Neural progenitor cell (in vitro differentiated cells): ENCODE data around the gene DDIT3. TPM values are rescaled to one million over a fixed set of nuclear protein-coding genes. Genes with fewer than 3 reads are reported as not detected.

Experiments
- DNase-seq: peaks from one replicate; pipeline ENCODE4 v3.0.0-alpha.2; 2016; ENCODE audit warnings: low spot score
- H2AFZ ChIP-seq: fragments of 200-600 bp; sonication (generic); replicated peaks from 2 replicates; pipeline ENCODE4 v1.6.1; 2016; ENCODE audit warnings: antibody characterized with exemption
- H3F3A ChIP-seq: fragments of 200-600 bp; sonication (generic); 2 replicates; pipeline ENCODE4 v1.6.1; 2016; ENCODE audit warnings: antibody characterized with exemption, low read depth
- H3K27ac ChIP-seq: fragments of 200-600 bp; sonication (generic); 2 replicates; pipeline ENCODE4 v1.5.1; 2016; ENCODE audit warnings: mild to moderate bottlenecking
- H3K27me3 ChIP-seq: fragments of 200-600 bp; sonication (generic); 2 replicates; pipeline ENCODE4 v1.6.1; 2016; ENCODE audit warnings: mild to moderate bottlenecking, moderate library complexity
- H3K36me3 ChIP-seq: fragments of 200-600 bp; sonication (generic); 2 replicates; pipeline ENCODE4 v1.5.1; 2016
- H3K4me1 ChIP-seq: fragments of 200-600 bp; sonication (generic); 2 replicates; pipeline ENCODE4 v1.6.1; 2016; ENCODE audit warnings: mixed run types
- H3K4me2 ChIP-seq: fragments of 200-600 bp; sonication (generic); 2 replicates; pipeline ENCODE4 v1.6.1; 2016
- H3K4me3 ChIP-seq: fragments of 200-600 bp; sonication (generic); 2 replicates; pipeline ENCODE4 v1.5.1; 2016
- H3K79me2 ChIP-seq: fragments of 200-600 bp; sonication (generic); 2 replicates; pipeline ENCODE4 v1.6.1; 2016; ENCODE audit warnings: low read depth
- H3K9ac ChIP-seq: fragments of 200-600 bp; sonication (generic); 2 replicates; pipeline ENCODE4 v1.6.1; 2016
- H3K9me3 ChIP-seq: fragments of 200-600 bp; sonication (generic); 2 replicates; pipeline ENCODE4 v1.5.1; 2016; ENCODE audit warnings: low read depth
- H4K20me1 ChIP-seq: fragments of 200-600 bp; sonication (generic); 2 replicates; pipeline ENCODE4 v1.6.1; 2016; ENCODE audit warnings: low read depth
- H3K27ac Mint-ChIP-seq: 3 replicates; pipeline ENCODE4 v1.8.0; 2021; ENCODE audit warnings: mixed read lengths
- H3K27me3 Mint-ChIP-seq: 2 replicates; pipeline ENCODE4 v1.8.0; 2022; ENCODE audit warnings: low read depth, mild to moderate bottlenecking, inconsistent platforms, moderate library complexity, mixed read lengths; ENCODE audit not compliant: insufficient read depth
- H3K36me3 Mint-ChIP-seq: 3 replicates; pipeline ENCODE4 v1.8.0; 2021; ENCODE audit warnings: mixed read lengths
- H3K4me1 Mint-ChIP-seq: 3 replicates; pipeline ENCODE4 v1.8.0; 2021; ENCODE audit warnings: mixed read lengths
- H3K4me3 Mint-ChIP-seq: 3 replicates; pipeline ENCODE4 v1.8.0; 2021; ENCODE audit warnings: mild to moderate bottlenecking, moderate library complexity, mixed read lengths
- H3K9me3 Mint-ChIP-seq: 3 replicates; pipeline ENCODE4 v1.8.0; 2020; ENCODE audit warnings: mixed read lengths
- EZH2 ChIP-seq: fragments of 200-600 bp; sonication (generic); IDR thresholded peaks from 2 replicates; pipeline ENCODE4 v1.6.1; 2017; ENCODE audit warnings: antibody characterized with exemption, mild to moderate bottlenecking, moderate library complexity
- EZH2phosphoT487 ChIP-seq: fragments of 200-600 bp; sonication (generic); IDR thresholded peaks from 2 replicates; pipeline ENCODE4 v1.6.1; 2017; ENCODE audit warnings: antibody characterized with exemption
- total RNA-seq: library from RNA; depleted of rRNA; stranded (reverse); fragments of >200 nt; gene quantifications from 2 replicates; pipeline ENCODE4 v1.2.3, GENCODE V29; 2015; ENCODE audit warnings: low replicate concordance
- TF ChIP-seq, protein P1 (sequence below): fragments of 200-600 bp; sonication (generic); IDR thresholded peaks from 2 replicates; pipeline ENCODE4 v1.5.1; 2017; ENCODE audit warnings: antibody characterized with exemption, mild to moderate bottlenecking

Gene DDIT3
- total RNA-seq, 1 donor from 2014 or later = 2.3 TPM

DNA sequence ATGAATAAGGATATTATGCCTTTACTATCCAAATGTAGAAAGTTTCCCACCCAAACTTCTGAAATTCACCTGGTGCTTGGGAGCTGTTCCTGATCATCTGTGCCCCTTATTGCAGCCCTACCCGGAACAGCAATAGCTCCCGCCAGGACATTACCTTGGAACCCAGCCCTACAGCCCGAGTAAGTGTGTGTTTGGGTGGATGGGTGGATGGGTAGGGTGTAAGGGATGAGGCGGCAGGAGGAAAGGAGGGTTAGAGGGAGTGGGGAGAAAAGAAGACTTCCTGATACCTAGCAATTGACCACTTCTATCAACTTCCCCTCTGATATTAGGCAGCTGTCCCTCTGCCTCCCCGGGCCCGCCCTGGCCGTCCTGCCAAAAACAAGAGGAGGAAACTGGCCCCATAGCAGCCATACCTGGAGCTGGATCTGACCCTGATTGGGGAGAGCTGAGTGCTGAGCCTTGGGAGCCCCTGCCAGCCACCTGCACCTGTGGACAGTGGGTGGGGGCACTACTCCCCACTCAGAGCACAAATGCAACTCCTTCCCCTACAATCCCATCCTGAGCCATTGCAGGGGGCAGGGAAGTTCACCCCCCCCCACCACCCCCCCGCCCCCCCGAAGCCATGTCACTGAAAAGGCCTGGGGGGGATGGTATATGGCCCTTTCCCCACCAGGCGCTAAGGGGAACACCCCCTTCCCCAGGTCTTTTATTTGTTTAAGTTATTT is 8.7 kb upstream of the DDIT3 start:
- peaks cover 30% of the 10 kb centered on the region for H3K36me3 Mint-ChIP-seq
- DNase-seq = no peak
- Histone ChIP-seq H2AFZ (no peak overlapping the region), H3K79me2 (peaks cover 7% of the 10 kb centered on the region), H3F3A (peaks cover 26% of the 10 kb centered on the region), H3K27ac (no peak overlapping the region), H3K36me3 (no peaks in the 10 kb centered on the region), H3K4me2 (no peak overlapping the region), H3K4me3 (no peak overlapping the region), H4K20me1 (peaks cover 20% of the 10 kb centered on the region), H3K27me3 (no peaks in the 10 kb centered on the region), H3K4me1 (peaks cover 6% of the 10 kb centered on the region), H3K9ac (no peak overlapping the region), H3K9me3 (no peaks in the 10 kb centered on the region)
- TF ChIP-seq, protein P1, sequence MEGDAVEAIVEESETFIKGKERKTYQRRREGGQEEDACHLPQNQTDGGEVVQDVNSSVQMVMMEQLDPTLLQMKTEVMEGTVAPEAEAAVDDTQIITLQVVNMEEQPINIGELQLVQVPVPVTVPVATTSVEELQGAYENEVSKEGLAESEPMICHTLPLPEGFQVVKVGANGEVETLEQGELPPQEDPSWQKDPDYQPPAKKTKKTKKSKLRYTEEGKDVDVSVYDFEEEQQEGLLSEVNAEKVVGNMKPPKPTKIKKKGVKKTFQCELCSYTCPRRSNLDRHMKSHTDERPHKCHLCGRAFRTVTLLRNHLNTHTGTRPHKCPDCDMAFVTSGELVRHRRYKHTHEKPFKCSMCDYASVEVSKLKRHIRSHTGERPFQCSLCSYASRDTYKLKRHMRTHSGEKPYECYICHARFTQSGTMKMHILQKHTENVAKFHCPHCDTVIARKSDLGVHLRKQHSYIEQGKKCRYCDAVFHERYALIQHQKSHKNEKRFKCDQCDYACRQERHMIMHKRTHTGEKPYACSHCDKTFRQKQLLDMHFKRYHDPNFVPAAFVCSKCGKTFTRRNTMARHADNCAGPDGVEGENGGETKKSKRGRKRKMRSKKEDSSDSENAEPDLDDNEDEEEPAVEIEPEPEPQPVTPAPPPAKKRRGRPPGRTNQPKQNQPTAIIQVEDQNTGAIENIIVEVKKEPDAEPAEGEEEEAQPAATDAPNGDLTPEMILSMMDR = no peak
- TF ChIP-seq EZH2phosphoT487 (no peak), EZH2 (no peak)
- no peak overlapping the region for H3K27ac Mint-ChIP-seq
- H3K4me1 Mint-ChIP-seq = peaks cover 21% of the 10 kb centered on the region
- no peak overlapping the region for H3K4me3 Mint-ChIP-seq
- H3K27me3 Mint-ChIP-seq = peaks cover 2% of the 10 kb centered on the region
- H3K9me3 Mint-ChIP-seq = no peaks in the 10 kb centered on the region

- Mint-ChIP-seq H3K27ac (no peak overlapping the region), H3K36me3 (peaks cover 30% of the 10 kb centered on the region), H3K27me3 (peaks cover 3% of the 10 kb centered on the region), H3K4me1 (peaks cover 29% of the 10 kb centered on the region), H3K4me3 (no peak overlapping the region), H3K9me3 (no peaks in the 10 kb centered on the region)
- TF ChIP-seq EZH2 (no peak), EZH2phosphoT487 (no peak)
- TF ChIP-seq, protein P1 = no peak
- H4K20me1 ChIP-seq = peaks cover 26% of the 10 kb centered on the region
- H2AFZ ChIP-seq = no peak overlapping the region
- no peak overlapping the region for H3K9ac ChIP-seq
- no peak overlapping the region for H3K4me2 ChIP-seq
- H3K9me3 ChIP-seq = no peaks in the 10 kb centered on the region
- DNase-seq = no peak
- peaks cover 13% of the 10 kb centered on the region for H3K79me2 ChIP-seq
- no peak overlapping the region for H3K27ac ChIP-seq
- peaks cover 34% of the 10 kb centered on the region for H3F3A ChIP-seq
- H3K36me3 ChIP-seq = no peaks in the 10 kb centered on the region
- no peak overlapping the region for H3K4me3 ChIP-seq
- peaks cover 11% of the 10 kb centered on the region for H3K4me1 ChIP-seq
- H3K27me3 ChIP-seq = no peaks in the 10 kb centered on the region
These were observed 7.9 kb upstream of the DDIT3 start for GRCh38 chr12:57528176-57528575.

GRCh38 chr12:57527184-57527583 is 6.9 kb upstream of the DDIT3 start:
- H3K4me3 Mint-ChIP-seq = no peak overlapping the region
- Histone ChIP-seq H3K4me2 (no peak overlapping the region), H3K27me3 (no peaks in the 10 kb centered on the region), H3K36me3 (no peaks in the 10 kb centered on the region), H3K9ac (no peak overlapping the region), H3F3A (peaks cover 39% of the 10 kb centered on the region), H2AFZ (no peak overlapping the region), H3K4me3 (no peak overlapping the region), H3K4me1 (peaks cover 11% of the 10 kb centered on the region), H3K79me2 (peaks cover 13% of the 10 kb centered on the region), H4K20me1 (peaks cover 26% of the 10 kb centered on the region), H3K27ac (no peak overlapping the region), H3K9me3 (no peaks in the 10 kb centered on the region)
- H3K36me3 Mint-ChIP-seq = peaks cover 21% of the 10 kb centered on the region
- TF ChIP-seq EZH2 (no peak), EZH2phosphoT487 (no peak)
- TF ChIP-seq, protein P1 = no peak
- no peak overlapping the region for H3K27ac Mint-ChIP-seq
- peaks cover 31% of the 10 kb centered on the region for H3K4me1 Mint-ChIP-seq
- DNase-seq = no peak
- H3K27me3 Mint-ChIP-seq = peaks cover 3% of the 10 kb centered on the region
- H3K9me3 Mint-ChIP-seq = no peaks in the 10 kb centered on the region
